ENCODE data around the gene HTR1A.

HTR1A gene

DNA sequence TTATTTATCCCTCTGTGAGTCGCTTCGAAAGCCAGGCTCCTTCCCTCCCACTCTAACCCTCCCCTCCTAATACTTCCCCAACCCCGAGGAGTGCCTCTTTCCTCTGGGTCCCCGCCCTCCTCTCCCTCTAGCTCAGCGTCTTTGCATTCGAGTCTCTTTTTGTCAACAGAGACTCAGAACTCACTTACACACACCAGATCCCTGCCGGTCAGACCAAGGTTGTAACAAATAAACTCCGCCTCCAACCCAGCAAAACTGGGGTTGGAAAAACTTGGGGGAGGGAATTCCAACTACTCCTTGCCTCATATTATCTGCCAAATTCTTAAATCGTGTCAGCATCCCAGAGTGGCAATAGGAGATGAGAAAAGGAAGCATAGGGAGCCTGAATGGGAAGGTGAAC lies at the start of gene HTR1A:
HTR1A (minus strand) TSS at position 167 of the 400 bp plus-strand sequence. CDS start 726 bp downstream, outside the sequence.
- no peak for DNase-seq (ENCODE audit: extremely low read depth, low read depth)
- TF ChIP-seq, protein P1, sequence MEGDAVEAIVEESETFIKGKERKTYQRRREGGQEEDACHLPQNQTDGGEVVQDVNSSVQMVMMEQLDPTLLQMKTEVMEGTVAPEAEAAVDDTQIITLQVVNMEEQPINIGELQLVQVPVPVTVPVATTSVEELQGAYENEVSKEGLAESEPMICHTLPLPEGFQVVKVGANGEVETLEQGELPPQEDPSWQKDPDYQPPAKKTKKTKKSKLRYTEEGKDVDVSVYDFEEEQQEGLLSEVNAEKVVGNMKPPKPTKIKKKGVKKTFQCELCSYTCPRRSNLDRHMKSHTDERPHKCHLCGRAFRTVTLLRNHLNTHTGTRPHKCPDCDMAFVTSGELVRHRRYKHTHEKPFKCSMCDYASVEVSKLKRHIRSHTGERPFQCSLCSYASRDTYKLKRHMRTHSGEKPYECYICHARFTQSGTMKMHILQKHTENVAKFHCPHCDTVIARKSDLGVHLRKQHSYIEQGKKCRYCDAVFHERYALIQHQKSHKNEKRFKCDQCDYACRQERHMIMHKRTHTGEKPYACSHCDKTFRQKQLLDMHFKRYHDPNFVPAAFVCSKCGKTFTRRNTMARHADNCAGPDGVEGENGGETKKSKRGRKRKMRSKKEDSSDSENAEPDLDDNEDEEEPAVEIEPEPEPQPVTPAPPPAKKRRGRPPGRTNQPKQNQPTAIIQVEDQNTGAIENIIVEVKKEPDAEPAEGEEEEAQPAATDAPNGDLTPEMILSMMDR (IDR thresholded peaks at IDR 0.05; ENCODE audit: low read depth, low read length), result no peak

DNA sequence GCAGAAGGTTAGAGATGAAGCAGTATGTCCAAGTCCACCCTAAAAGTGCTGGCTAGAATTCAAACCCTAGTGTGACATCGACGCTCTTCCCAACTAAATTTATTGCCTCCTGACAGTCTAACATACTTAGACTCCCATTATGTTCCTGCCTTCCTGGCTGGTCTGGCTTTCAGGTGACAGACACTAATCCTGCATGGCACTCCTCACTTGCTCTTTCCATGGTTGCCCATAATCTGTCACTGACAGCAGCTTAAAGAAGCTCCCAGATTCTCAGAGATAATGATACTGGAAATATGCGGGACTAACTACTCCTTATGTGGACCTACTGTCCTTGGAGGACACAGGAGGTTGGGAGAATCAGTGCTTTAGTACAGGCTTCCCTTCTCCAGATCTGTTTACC lies 41.7 kb upstream of the HTR1A start:
- TF ChIP-seq, protein P1 (IDR thresholded peaks at IDR 0.05; ENCODE audit: low read depth, low read length), result no peak
- no peak for DNase-seq (ENCODE audit: extremely low read depth, low read depth)

DNA sequence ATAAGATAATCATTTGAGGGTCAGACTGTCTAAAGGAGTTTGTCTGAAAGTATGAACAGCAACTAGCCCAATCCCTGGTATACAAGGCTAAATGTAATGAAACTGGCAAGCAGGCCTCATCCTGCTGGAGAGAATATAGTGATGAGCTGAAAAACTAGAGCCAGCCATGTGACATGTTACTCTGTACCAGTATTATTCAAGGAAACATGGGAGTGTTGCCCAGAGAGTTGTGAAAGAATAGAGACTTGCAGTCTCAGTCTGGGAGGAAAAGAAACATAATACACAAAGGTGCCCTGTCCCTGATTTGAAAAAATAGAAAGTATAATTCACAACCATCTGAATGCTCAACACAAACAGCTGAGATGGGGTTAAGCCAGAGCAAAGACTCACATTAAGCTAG lies 37.9 kb upstream of the HTR1A start:
- TF ChIP-seq, protein P1 (IDR thresholded peaks at IDR 0.05; ENCODE audit: low read depth, low read length), result no peak
- no peak for DNase-seq (ENCODE audit: extremely low read depth, low read depth)

DNA sequence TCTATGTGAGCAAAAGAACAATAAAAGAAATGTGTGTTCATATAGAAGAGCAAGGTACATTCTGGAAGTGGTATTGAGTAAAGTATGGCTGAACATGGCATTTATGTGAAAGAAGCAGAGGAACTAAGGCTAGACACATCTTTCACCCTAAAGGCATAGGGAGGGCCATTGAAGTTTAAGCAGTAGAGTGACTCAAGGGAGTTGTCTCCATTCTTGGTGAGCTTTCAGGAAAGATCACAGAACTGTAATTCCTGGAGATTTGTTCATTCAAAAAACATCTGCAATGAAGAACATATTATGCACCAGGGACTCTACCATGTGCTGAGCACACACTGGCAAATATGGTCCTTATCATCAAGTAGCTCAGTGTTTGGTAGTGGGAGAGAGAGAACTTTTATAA lies 24.8 kb upstream of the HTR1A start:
- TF ChIP-seq, protein P1 (IDR thresholded peaks at IDR 0.05; ENCODE audit: low read depth, low read length), result no peak
- DNase-seq (ENCODE audit: extremely low read depth, low read depth), result no peak

DNA sequence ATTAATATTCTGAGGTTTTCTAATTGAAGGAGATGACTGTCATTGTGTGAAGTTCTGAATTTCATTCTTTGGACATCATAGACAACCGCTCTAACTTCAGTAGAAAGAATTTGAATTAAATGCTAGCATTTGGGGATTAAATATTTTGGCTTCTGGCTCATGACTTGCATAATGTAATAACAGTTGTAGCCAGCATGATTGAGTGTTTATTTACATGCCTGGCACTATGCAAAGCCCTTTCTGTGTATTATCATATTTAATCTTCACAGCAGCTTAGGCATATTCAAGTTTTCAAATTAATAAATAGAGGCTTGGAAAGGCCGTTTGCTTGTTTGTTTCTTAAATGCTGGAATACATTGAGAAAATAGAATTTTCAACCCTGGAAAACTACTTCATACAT lies 19.6 kb upstream of the HTR1A start:
- DNase-seq (ENCODE audit: extremely low read depth, low read depth), result no peak

DNA sequence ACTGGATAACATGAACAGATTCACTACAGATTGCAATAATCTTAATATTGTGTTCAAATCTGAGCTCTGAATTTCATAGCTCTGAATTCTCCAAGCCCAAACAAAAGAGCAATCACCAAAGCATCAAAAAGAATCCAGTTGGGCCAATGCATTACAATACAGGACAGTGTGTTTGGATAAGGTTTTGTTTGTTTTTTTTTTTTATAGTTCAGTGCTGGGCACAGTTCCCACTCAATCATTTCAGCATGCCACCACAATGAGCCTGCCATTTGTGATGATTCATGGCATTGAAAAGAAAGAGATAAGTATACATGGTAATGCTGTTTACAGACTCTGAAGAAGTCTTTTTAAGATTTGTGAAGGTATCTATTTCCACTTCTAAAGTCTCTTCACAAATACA lies 1.7 kb upstream of the HTR1A start:
- DNase-seq (ENCODE audit: extremely low read depth, low read depth), result no peak
- TF ChIP-seq, protein P1 (IDR thresholded peaks at IDR 0.05; ENCODE audit: low read depth, low read length), result no peak

More for the DNA sequence above, 19.6 kb upstream of the HTR1A start:
- TF ChIP-seq, protein P1 (IDR thresholded peaks at IDR 0.05; ENCODE audit: low read depth, low read length), result no peak

DNA sequence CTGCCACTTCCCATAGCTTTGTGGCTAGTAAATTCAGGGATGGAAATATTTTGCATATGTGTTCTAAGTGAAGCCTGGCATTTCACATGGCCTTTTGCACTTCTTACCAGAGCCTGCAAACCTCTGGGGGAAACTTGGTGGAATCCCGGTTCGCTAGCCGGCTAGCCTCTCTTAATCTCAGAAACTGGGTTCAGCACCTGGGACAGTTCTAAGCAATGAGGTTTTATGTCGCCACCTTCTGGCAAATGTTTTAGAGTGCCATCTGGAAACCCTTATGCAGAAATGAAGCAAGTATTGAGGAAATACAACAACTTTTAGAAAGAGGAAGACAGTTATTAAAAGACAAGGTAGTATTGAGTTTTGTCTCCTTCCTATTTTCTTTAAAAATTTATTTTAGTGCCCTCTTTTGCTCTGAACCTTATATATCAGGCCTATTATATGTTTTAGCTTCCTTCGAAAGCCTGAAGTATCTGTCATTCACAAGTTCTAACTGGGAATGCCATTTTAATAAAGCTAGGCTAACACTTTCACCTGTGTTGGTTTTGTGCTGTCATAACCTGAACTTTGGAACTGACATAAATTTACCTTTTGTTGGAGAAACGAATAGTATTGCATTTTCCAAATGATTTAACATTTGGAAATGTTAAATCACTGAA lies 963 bp upstream of the HTR1A start:
- DNase-seq (ENCODE audit: extremely low read depth, low read depth), result peak; percentile 18
- TF ChIP-seq, protein P1 (IDR thresholded peaks at IDR 0.05; ENCODE audit: low read depth, low read length), result peak; percentile 65

All from AG09319 (cell line).